Measurements from ENCODE around the gene TULP4. TPM values are rescaled to one million over a fixed set of nuclear protein-coding genes. Genes with fewer than 3 reads are reported as not detected.

The TULP4 gene
- total and polyA plus RNA-seq, 2 donors (not counting 1 experiment from before 2014, with no cell fraction given), result 12.0 to 90.0 TPM

DNA sequence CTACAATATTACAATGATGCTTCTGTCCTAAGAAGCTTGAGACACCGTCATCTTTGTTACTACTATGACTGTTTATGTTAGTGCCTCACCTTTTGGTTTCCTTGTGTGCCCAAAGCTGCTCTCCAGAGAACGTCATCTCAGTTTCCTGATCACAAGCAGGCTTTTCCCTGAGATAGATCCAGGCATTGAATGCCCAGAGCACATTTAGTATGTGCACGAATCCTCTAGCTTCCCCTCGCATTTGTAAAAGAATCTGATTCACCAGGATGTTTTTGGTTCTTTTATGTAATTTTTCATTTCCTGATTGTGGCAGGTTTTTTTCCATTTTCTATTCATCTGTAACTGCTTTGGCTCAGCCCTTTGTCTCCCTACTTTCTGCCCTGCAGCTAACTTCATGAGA, 147.5 kb downstream of the TULP4 start:
- no peak overlapping the region for H3K4me2 ChIP-seq (replicated peaks; ENCODE audit: low read depth, low read length, poor library complexity, severe bottlenecking)
- Mint-ChIP-seq H3K4me1 (no peaks in the 10 kb centered on the region), H3K27ac (no peak overlapping the region), H3K9me3 (ENCODE audit: insufficient read depth) (no peaks in the 10 kb centered on the region), H3K27me3 (no peaks in the 10 kb centered on the region), H3K4me3 (no peak overlapping the region)
- POLR2A ChIA-PET, result interaction anchor here (0.7 kb wide), 1 partner anchor 99 kb away, joined by 3 read pairs; no protein-coding TSS in a partner anchor
- no peak overlapping the region for H3K4me3 ChIP-seq (ENCODE audit: control extremely low read depth in 1 of 5, extremely low read depth in 1 of 5, insufficient read depth in 1 of 5, low read depth in 2 of 5, low read length in 4 of 5)
- no peaks in the 10 kb centered on the region for H4K20me1 ChIP-seq (ENCODE audit: control insufficient read depth, insufficient read depth, low read length, poor library complexity, severe bottlenecking)
- H3K79me2 ChIP-seq (ENCODE audit: control insufficient read depth, insufficient read depth, low read length), result no peaks in the 10 kb centered on the region
- H2AFZ ChIP-seq (ENCODE audit: insufficient read depth, low read depth, low read length, poor library complexity, severe bottlenecking), result no peak overlapping the region
- no peaks in the 10 kb centered on the region for H3K4me1 ChIP-seq (ENCODE audit: control insufficient read depth in 2 of 2, insufficient read depth in 2 of 2, low read length in 2 of 2)
- ATAC-seq (ENCODE audit: low read depth), result no peak
- no peak overlapping the region for H3K27ac ChIP-seq (ENCODE audit: low read length in 2 of 2)
- H3K36me3 ChIP-seq (replicated peaks in 1 of 2; ENCODE audit: control extremely low read depth in 1 of 2, control insufficient read depth in 1 of 2, extremely low read depth in 1 of 2, insufficient read depth in 2 of 2, low read length in 1 of 2), result peaks cover 8 to 44% of the 10 kb centered on the region in 2 experiments
- no peaks in the 10 kb centered on the region for H3K27me3 ChIP-seq (replicated peaks in 1 of 4; ENCODE audit: control extremely low read depth in 1 of 4, control insufficient read depth in 3 of 4, insufficient read depth in 4 of 4, low read length in 3 of 4)
- intact Hi-C loops (cut with micrococcal nuclease), result no loop called here
- H3K9ac ChIP-seq (ENCODE audit: low read length), result no peak overlapping the region
- no peak for DNase-seq
- CTCF ChIA-PET, result no interaction called here
- TF ChIP-seq EZH2 (IDR thresholded peaks at IDR 0.05; ENCODE audit: borderline replicate concordance, insufficient read depth, low read depth, low read length, poor library complexity, severe bottlenecking) (no peak), CTCF (IDR thresholded peaks at IDR 0.05) (no peak)
- H3K9me3 ChIP-seq (ENCODE audit: control extremely low read depth in 1 of 3, control insufficient read depth in 2 of 3, insufficient read depth in 1 of 3, low read length in 2 of 3), result no peaks in the 10 kb centered on the region
- WGBS (ENCODE audit: insufficient coverage), result 100% methylated on average over 1 of the region's 4 CpGs

DNA sequence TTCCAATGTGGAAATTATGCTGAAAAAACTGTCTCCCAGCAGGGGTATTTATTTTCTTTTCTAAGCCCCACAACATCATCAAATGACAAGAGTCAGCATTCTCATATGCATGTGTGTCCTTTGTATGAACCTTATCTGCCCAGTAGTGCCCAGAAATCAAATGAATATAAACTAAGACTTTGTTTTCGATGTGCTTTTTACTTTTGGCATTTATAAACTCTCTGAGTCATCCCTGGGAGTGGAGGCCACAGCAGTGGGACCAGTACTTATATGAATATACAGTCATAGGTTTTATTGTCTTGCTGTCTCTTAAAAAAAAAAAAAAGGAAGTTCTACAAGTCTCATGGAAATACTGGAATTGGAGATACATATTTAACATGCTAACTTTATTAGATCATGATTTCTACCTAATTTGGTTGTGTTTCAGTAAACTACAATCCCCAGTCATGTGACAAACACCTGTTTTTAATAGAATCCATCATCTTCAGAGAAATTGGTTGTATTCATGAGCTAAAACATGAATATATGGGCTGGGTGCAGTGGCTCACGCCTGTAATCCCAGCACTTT, 148.4 kb downstream of the TULP4 start:
- H3K27me3 Mint-ChIP-seq, result no peaks in the 10 kb centered on the region
- Histone ChIP-seq H3K9me3 (ENCODE audit: control extremely low read depth in 1 of 3, control insufficient read depth in 2 of 3, insufficient read depth in 1 of 3, low read length in 2 of 3) (no peaks in the 10 kb centered on the region), H3K4me2 (replicated peaks; ENCODE audit: low read depth, low read length, poor library complexity, severe bottlenecking) (no peak overlapping the region), H2AFZ (ENCODE audit: insufficient read depth, low read depth, low read length, poor library complexity, severe bottlenecking) (no peak overlapping the region), H3K36me3 (replicated peaks in 1 of 2; ENCODE audit: control extremely low read depth in 1 of 2, control insufficient read depth in 1 of 2, extremely low read depth in 1 of 2, insufficient read depth in 2 of 2, low read length in 1 of 2) (peaks cover 8 to 52% of the 10 kb centered on the region in 2 experiments), H3K9ac (ENCODE audit: low read length) (no peak overlapping the region), H3K79me2 (ENCODE audit: control insufficient read depth, insufficient read depth, low read length) (no peaks in the 10 kb centered on the region), H4K20me1 (ENCODE audit: control insufficient read depth, insufficient read depth, low read length, poor library complexity, severe bottlenecking) (no peaks in the 10 kb centered on the region), H3K27me3 (replicated peaks in 1 of 4; ENCODE audit: control extremely low read depth in 1 of 4, control insufficient read depth in 3 of 4, insufficient read depth in 4 of 4, low read length in 3 of 4) (no peaks in the 10 kb centered on the region), H3K4me1 (ENCODE audit: control insufficient read depth in 2 of 2, insufficient read depth in 2 of 2, low read length in 2 of 2) (no peaks in the 10 kb centered on the region), H3K4me3 (ENCODE audit: control extremely low read depth in 1 of 5, extremely low read depth in 1 of 5, insufficient read depth in 1 of 5, low read depth in 2 of 5, low read length in 4 of 5) (no peak overlapping the region), H3K27ac (ENCODE audit: low read length in 2 of 2) (no peak overlapping the region)
- H3K9me3 Mint-ChIP-seq (ENCODE audit: insufficient read depth), result no peaks in the 10 kb centered on the region
- no peak overlapping the region for H3K4me3 Mint-ChIP-seq
- no CpG with 5 or more reads among the region's 2 CpGs for whole genome bisulfite sequencing (ENCODE audit: insufficient coverage)
- H3K4me1 Mint-ChIP-seq, result no peaks in the 10 kb centered on the region
- H3K27ac Mint-ChIP-seq, result no peak overlapping the region
- POLR2A ChIA-PET, result no interaction called here
- TF ChIP-seq CTCF (IDR thresholded peaks at IDR 0.05) (no peak), EZH2 (IDR thresholded peaks at IDR 0.05; ENCODE audit: borderline replicate concordance, insufficient read depth, low read depth, low read length, poor library complexity, severe bottlenecking) (no peak)
- intact Hi-C loops (cut with micrococcal nuclease), result no loop called here
- ATAC-seq (ENCODE audit: low read depth) (no peak), DNase-seq (no peak)
- CTCF ChIA-PET, result interaction anchor here (0.6 to 0.7 kb wide), 2 partner anchors 65 to 173 kb away, joined by 3 read pairs; no protein-coding TSS in a partner anchor
